Small intestine (tissue), 7 donors: Measurements from ENCODE around the gene GPM6B. TPM values are rescaled to one million over a fixed set of nuclear protein-coding genes. Genes with fewer than 3 reads are reported as not detected.

Experiments used
- DNase-seq, 2 donors: peaks; one replicate each; pipeline versions ENCODE4 v3.0.0 to v3.0.0-alpha.2; 2013
- FAIRE-seq: peaks from 2 replicates; lab custom pipeline; 2012; peaks lifted over from hg19 to GRCh38; lab: Jason Lieb, UNC
- H3K27ac ChIP-seq, 3 donors: one replicate each; pipeline ENCODE4 v1.5.1; 2013; ENCODE audit warnings: low read length in 2 of 3, mild to moderate bottlenecking in 2 of 3, control low read depth in 1 of 3, inconsistent platforms in 1 of 3, low read depth in 1 of 3, moderate library complexity in 1 of 3
- H3K27me3 ChIP-seq, 3 donors: one replicate each; pipeline ENCODE4 v1.6.1; 2013; ENCODE audit warnings: low read length in 3 of 3, inconsistent platforms in 1 of 3; ENCODE audit not compliant: control insufficient read depth in 3 of 3, insufficient read depth in 3 of 3
- H3K36me3 ChIP-seq, 3 donors: one replicate each; pipeline ENCODE4 v1.6.1; 2013; ENCODE audit warnings: low read length in 3 of 3, inconsistent platforms in 1 of 3, low read depth in 1 of 3, mild to moderate bottlenecking in 1 of 3, moderate library complexity in 1 of 3; ENCODE audit not compliant: control insufficient read depth in 3 of 3, insufficient read depth in 2 of 3
- H3K4me1 ChIP-seq, 3 donors: one replicate each; pipeline ENCODE4 v1.6.1; 2013; ENCODE audit warnings: low read length in 2 of 3, inconsistent platforms in 1 of 3, low read depth in 1 of 3, mild to moderate bottlenecking in 1 of 3, moderate library complexity in 1 of 3; ENCODE audit not compliant: control insufficient read depth in 3 of 3, insufficient read depth in 2 of 3
- H3K4me3 ChIP-seq, 3 donors: one replicate each; pipeline ENCODE4 v1.5.1; 2013; ENCODE audit warnings: low read length in 3 of 3, control low read depth in 1 of 3, inconsistent platforms in 1 of 3, low read depth in 1 of 3, mild to moderate bottlenecking in 1 of 3, moderate library complexity in 1 of 3
- H3K9me3 ChIP-seq, 2 donors: one replicate each; pipeline ENCODE4 v1.6.1; 2013; ENCODE audit warnings: low read depth in 1 of 2, low read length in 1 of 2; ENCODE audit not compliant: control insufficient read depth in 2 of 2, insufficient read depth in 1 of 2
- WGBS, 3 donors: extraction: QIAGEN DNeasy Blood & Tissue Kit; methylation state at CpG; one replicate each; pipeline ENCODE4 v1.1.7; 2013; 5-methylcytosine and 5-hydroxymethylcytosine counted together
- polyA plus RNA-seq, 4 donors: library from polyadenylated mRNA; stranded (reverse) in 3 of 4; unstranded in 1 of 4; fragments of 200-250 nt in 3 of 4; fragments of 120-200 nt in 1 of 4; gene quantifications; one replicate each; pipeline versions ENCODE4 v1.2.1 to v1.2.3, GENCODE V29; 2013
- donor health status: healthy with polysubstance abuse.
- donor health status: control.
- donor health status: control.
- donor health status: Bipolar disorder and iron deficiency.
- donor health status: healthy.

GPM6B gene
- polyA plus RNA-seq, 4 donors: 0.54 to 4.9 (median 2.9) TPM

GRCh38 chrX:13815664-13816063 lies 1.2 kb downstream of the GPM6B start:
- WGBS, 3 donors: 79 to 93% (median 86%) methylated on average over 7 of the region's 7 CpGs
- H3K27me3 ChIP-seq: peaks cover 0 to 4% (median 3%) of the 10 kb centered on the region in 3 donors

DNA sequence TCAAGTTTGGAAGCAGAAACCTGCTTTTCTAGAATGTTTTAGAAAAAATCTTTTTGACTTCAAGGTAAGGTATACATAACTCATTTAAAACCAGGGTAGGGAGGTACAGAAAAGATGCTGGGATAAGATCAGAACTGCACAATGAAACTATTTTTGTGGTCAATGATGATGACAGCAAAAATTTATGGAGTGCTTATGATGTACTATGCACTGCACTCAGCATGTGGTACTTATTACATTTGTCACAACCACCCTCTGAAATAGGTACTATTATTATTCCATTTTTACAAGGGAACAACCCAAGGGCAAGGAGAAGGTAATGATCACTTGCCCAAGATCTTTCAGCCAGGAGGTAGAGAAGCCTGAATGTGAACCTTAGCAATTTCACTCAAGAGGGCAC lies 8.0 kb downstream of the GPM6B start:
- H3K9me3 ChIP-seq: no peaks in the 10 kb centered on the region
- no peak overlapping the region for H3K27ac ChIP-seq
- no peaks in the 10 kb centered on the region for H3K36me3 ChIP-seq
- DNase-seq (no peak), FAIRE-seq (no peak)
- no peaks in the 10 kb centered on the region for H3K4me1 ChIP-seq
- no peak overlapping the region for H3K4me3 ChIP-seq
- peaks cover 0 to 3% (median 0%) of the 10 kb centered on the region in 3 donors for H3K27me3 ChIP-seq

More at GRCh38 chrX:13815664-13816063, 1.2 kb downstream of the GPM6B start:
- no peak overlapping the region for H3K27ac ChIP-seq
- FAIRE-seq (no peak), DNase-seq (no peak)
- H3K4me3 ChIP-seq: no peak overlapping the region
- H3K36me3 ChIP-seq: no peaks in the 10 kb centered on the region
- H3K4me1 ChIP-seq: no peaks in the 10 kb centered on the region
- no peaks in the 10 kb centered on the region for H3K9me3 ChIP-seq

DNA sequence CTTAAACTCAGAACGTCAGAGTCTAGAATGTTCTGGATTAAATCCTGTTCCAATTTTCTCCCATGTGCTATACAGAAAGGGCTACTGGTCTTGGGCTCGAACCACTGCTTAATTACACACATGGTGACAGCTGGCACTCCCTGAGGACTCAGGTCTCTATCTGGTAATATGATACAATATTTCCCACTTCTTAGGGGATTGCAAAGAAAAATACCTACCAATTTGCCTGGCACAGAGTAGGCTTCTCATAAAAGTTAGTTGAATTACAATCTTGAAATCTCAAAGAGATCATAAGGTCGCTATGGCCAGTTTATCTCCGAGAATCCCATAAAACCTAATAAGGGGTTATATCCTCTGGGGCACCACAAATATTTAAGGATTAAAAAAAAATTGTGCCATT lies 8.6 kb downstream of the GPM6B start:
- 37 to 75% (median 58%) methylated on average over 4 of the region's 4 CpGs for WGBS, 3 donors
- DNase-seq (no peak), FAIRE-seq (no peak)

DNA sequence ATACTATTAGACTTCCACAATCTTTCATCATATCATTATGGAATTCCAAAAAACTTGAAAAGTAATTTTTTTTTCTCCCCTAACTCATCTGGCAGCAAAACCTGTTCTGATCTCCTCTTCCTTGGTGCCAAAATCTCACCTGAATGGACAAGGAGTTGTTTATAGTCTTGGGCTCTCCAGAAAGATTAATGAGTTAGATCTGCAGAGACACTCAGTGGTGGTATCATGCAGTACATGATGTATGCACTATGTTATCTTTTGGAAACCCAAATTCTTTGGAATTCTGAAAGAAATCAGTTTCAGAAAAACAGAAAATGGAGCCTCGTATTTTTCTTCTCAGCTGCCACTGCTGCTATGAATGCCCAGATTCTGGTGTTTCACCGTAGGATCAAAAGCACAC lies 11.7 kb downstream of the GPM6B start:
- no peaks in the 10 kb centered on the region for H3K4me1 ChIP-seq
- DNase-seq (no peak), FAIRE-seq (no peak)
- H3K27ac ChIP-seq: no peak overlapping the region
- 82 to 85% (median 82%) methylated on average over 2 of the region's 2 CpGs for WGBS, 3 donors
- no peaks in the 10 kb centered on the region for H3K36me3 ChIP-seq
- no peaks in the 10 kb centered on the region for H3K9me3 ChIP-seq
- no peak overlapping the region for H3K4me3 ChIP-seq
- H3K27me3 ChIP-seq: no peaks in the 10 kb centered on the region

More for the DNA sequence above, 8.6 kb downstream of the GPM6B start:
- Histone ChIP-seq H3K4me1 (no peaks in the 10 kb centered on the region), H3K4me3 (no peak overlapping the region), H3K27me3 (peaks cover 0 to 3% (median 0%) of the 10 kb centered on the region in 3 donors), H3K9me3 (no peaks in the 10 kb centered on the region), H3K36me3 (no peaks in the 10 kb centered on the region), H3K27ac (no peak overlapping the region)

- WGBS, 3 donors: 41 to 64% (median 57%) methylated on average over 6 of the region's 6 CpGs
- peaks cover 0 to 3% of the 10 kb centered on the region in 2 donors for H3K9me3 ChIP-seq
- H3K36me3 ChIP-seq: no peaks in the 10 kb centered on the region
- no peak overlapping the region for H3K27ac ChIP-seq
- FAIRE-seq: no peak
- DNase-seq: no peak
- H3K4me1 ChIP-seq: no peaks in the 10 kb centered on the region
- no peaks in the 10 kb centered on the region for H3K27me3 ChIP-seq
- H3K4me3 ChIP-seq: no peak overlapping the region
These were observed 13.8 kb downstream of the GPM6B start for GRCh38 chrX:13803116-13803515.

DNA sequence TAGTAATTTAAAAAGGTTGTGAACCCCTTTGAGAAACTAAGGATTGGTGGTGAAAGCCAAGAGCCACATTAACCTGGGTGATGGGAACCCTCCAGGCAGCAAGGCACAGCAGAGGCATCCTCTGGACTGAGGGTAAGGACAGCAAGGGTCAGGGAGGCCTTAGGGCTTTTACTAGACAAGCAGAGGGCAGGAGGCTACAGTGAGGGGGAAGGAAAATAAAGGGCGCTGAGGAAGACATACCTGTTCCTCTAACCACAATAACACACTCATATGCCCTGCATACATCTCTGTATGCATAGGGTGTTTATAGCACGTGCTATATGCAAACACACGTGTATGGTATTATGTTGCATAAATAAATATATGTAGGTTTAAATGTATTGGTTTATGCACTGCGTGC lies 18.7 kb downstream of the GPM6B start:
- H3K4me3 ChIP-seq: no peak overlapping the region
- H3K9me3 ChIP-seq: peaks cover 0 to 3% of the 10 kb centered on the region in 2 donors
- no peak overlapping the region for H3K27ac ChIP-seq
- 83 to 95% (median 83%) methylated on average over 4 of the region's 4 CpGs for WGBS, 3 donors
- H3K27me3 ChIP-seq: no peaks in the 10 kb centered on the region
- no peaks in the 10 kb centered on the region for H3K36me3 ChIP-seq
- H3K4me1 ChIP-seq: no peaks in the 10 kb centered on the region
- no peak for DNase-seq
- FAIRE-seq: no peak

GRCh38 chrX:13797512-13797911 lies 19.4 kb downstream of the GPM6B start:
- no peaks in the 10 kb centered on the region for H3K4me1 ChIP-seq
- H3K4me3 ChIP-seq: no peak overlapping the region
- FAIRE-seq (no peak), DNase-seq (no peak)
- no peaks in the 10 kb centered on the region for H3K27me3 ChIP-seq
- H3K36me3 ChIP-seq: no peaks in the 10 kb centered on the region
- H3K9me3 ChIP-seq: peaks cover 0 to 3% of the 10 kb centered on the region in 2 donors
- no peak overlapping the region for H3K27ac ChIP-seq
- 90 to 98% (median 92%) methylated on average over 4 of the region's 4 CpGs for WGBS, 3 donors

DNA sequence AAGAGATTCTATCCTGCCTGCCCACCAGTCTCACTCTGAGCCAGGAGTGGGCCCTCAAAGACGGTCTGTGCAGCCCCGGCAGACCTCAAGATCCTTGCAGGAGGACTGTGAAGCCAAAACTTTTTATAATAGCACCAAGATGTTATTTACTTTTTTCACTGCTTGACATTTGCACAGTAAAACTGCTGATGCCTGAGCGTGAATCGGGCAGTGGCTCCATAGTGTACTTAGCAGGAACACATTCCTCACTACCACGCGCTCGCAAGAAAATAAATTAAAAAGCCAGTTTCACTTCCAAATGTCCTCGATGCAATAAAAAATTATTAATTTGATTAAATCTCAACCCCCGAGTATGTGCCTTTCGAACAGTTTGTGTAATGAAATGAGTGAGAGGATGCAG lies 22.5 kb downstream of the GPM6B start:
- FAIRE-seq (no peak), DNase-seq (no peak)
- Histone ChIP-seq H3K4me3 (no peak overlapping the region), H3K4me1 (no peaks in the 10 kb centered on the region), H3K9me3 (no peaks in the 10 kb centered on the region), H3K27ac (no peak overlapping the region), H3K27me3 (no peaks in the 10 kb centered on the region), H3K36me3 (no peaks in the 10 kb centered on the region)
- WGBS, 3 donors: 85 to 97% (median 87%) methylated on average over 10 of the region's 10 CpGs

GRCh38 chrX:13793897-13794296 lies 23.0 kb downstream of the GPM6B start:
- Histone ChIP-seq H3K4me1 (no peaks in the 10 kb centered on the region), H3K27me3 (no peaks in the 10 kb centered on the region), H3K27ac (no peak overlapping the region), H3K36me3 (no peaks in the 10 kb centered on the region), H3K9me3 (no peaks in the 10 kb centered on the region), H3K4me3 (no peak overlapping the region)
- 83 to 89% (median 86%) methylated on average over 2 of the region's 2 CpGs for WGBS, 3 donors
- FAIRE-seq: no peak
- DNase-seq: no peak
